GM21381 (cell line): ENCODE results near the gene ZNF862.
A peak's percentile ranks its signal among the peaks of the same experiment; 100 is the strongest.

ENCODE experiments used
- ATAC-seq: cut with Tn5 transposase; IDR thresholded peaks from one replicate; pipeline ENCODE4 v1.9.1; 2021; ENCODE audit warnings: mild to moderate bottlenecking, moderate library complexity; ENCODE audit not compliant: unreplicated experiment

Gene ZNF862

GRCh38 chr7:149838224-149838991, at the start of gene ZNF862:
TSS of gene ZNF862 (plus strand) at chr7:149838375. CDS start at chr7:149838612, 237 bp downstream.
- peak; percentile 96 for ATAC-seq

GRCh38 chr7:149789101-149789500, 49.1 kb upstream of the ZNF862 start:
- ATAC-seq = no peak

- no peak for ATAC-seq
These were observed 48.0 kb upstream of the ZNF862 start for GRCh38 chr7:149790146-149790548.

GRCh38 chr7:149790754-149791360, 47.3 kb upstream of the ZNF862 start:
- ATAC-seq = no peak

GRCh38 chr7:149791411-149792219, 46.6 kb upstream of the ZNF862 start:
- no peak for ATAC-seq

- no peak for ATAC-seq
These were observed 46.0 kb upstream of the ZNF862 start for GRCh38 chr7:149792220-149792595.

GRCh38 chr7:149793261-149793660, 44.9 kb upstream of the ZNF862 start:
- no peak for ATAC-seq

- ATAC-seq = no peak
These were observed 43.5 kb upstream of the ZNF862 start for GRCh38 chr7:149794661-149795060.

- ATAC-seq = no peak
These were observed 43.0 kb upstream of the ZNF862 start for GRCh38 chr7:149795126-149795525.

GRCh38 chr7:149796287-149796860, 41.8 kb upstream of the ZNF862 start:
- no peak for ATAC-seq

GRCh38 chr7:149797771-149798170, 40.4 kb upstream of the ZNF862 start:
- no peak for ATAC-seq

- no peak for ATAC-seq
These were observed 38.6 kb upstream of the ZNF862 start for GRCh38 chr7:149799397-149800168.

- ATAC-seq = no peak
These were observed 38.0 kb upstream of the ZNF862 start for GRCh38 chr7:149800169-149800555.

- ATAC-seq = no peak
These were observed 37.1 kb upstream of the ZNF862 start for GRCh38 chr7:149801002-149801566.

- no peak for ATAC-seq
These were observed 36.4 kb upstream of the ZNF862 start for GRCh38 chr7:149801816-149802215.

- no peak for ATAC-seq
These were observed 35.2 kb upstream of the ZNF862 start for GRCh38 chr7:149802966-149803365.

GRCh38 chr7:149803551-149804074, 34.6 kb upstream of the ZNF862 start:
- no peak for ATAC-seq

- no peak for ATAC-seq
These were observed 34.1 kb upstream of the ZNF862 start for GRCh38 chr7:149804106-149804505.

GRCh38 chr7:149806726-149807125, 31.4 kb upstream of the ZNF862 start:
- ATAC-seq = no peak

GRCh38 chr7:149808311-149808710, 29.9 kb upstream of the ZNF862 start:
- ATAC-seq = no peak
